Measurements from ENCODE around the gene SFXN2.
"Not testable (repeated sequence)": the region's sequence is repeated elsewhere in the genome, so short reads cannot be mapped to it uniquely, and the experiment has no call there.

SFXN2 gene

GRCh38 chr10:102753718-102754117, 39.3 kb downstream of the SFXN2 start:
- DNase-seq (ENCODE audit: low read depth), result no peak

DNA sequence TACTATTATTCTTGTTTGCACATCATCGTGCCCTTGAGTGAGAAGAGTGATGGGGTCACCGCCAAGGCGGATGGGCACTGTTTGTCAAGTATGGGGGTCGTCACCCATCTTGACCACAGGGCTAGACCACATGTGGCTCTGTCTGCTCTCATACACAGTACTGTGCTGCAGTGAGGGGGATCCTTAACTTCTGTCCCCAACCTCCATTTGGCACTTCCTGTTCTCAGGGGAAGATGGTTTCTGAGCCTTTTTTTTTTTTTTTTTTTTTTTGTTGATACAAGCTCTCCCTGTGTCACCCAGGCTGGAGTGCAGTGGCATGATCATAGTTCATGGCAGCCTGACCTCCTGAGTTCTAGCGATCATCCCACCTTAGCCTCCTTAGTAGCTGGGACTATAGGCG, 42.9 kb downstream of the SFXN2 start:
- DNase-seq (ENCODE audit: low read depth), result no peak

- DNase-seq (ENCODE audit: low read depth), result no peak
Observed at GRCh38 chr10:102758240-102758932, 44.0 kb downstream of the SFXN2 start.

- DNase-seq (ENCODE audit: low read depth), result not testable (repeated sequence)
Observed at GRCh38 chr10:102758933-102759262, 44.5 kb downstream of the SFXN2 start.

GRCh38 chr10:102759497-102760210, 45.2 kb downstream of the SFXN2 start:
- DNase-seq (ENCODE audit: low read depth), result no peak

DNA sequence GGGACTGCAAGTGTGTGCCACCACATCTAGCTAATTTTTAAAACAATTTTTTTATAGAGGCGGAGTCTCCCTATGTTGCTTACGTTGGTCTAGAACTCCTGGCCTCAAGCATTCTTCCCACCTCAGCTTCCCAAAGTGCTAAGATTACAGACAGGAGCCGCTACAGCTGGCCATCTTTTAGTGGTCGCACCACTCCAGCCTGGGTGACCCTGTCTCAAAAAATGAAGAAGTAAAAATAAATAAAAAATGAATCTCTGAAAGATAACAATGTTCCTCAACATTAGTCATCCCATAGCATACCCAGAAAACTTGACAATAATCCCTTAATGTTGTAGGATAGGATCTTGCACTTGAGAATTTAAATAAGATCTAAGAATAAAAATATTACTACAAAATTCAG, 47.5 kb downstream of the SFXN2 start:
- DNase-seq (ENCODE audit: low read depth), result no peak

- no peak for DNase-seq (ENCODE audit: low read depth)
Observed at GRCh38 chr10:102762401-102763015, 48.1 kb downstream of the SFXN2 start.

GRCh38 chr10:102763037-102763607, 48.7 kb downstream of the SFXN2 start:
- no peak for DNase-seq (ENCODE audit: low read depth)

- DNase-seq (ENCODE audit: low read depth), result no peak
Observed at GRCh38 chr10:102764470-102765161, 50.2 kb downstream of the SFXN2 start.

- no peak for DNase-seq (ENCODE audit: low read depth)
Observed at GRCh38 chr10:102765336-102765735, 50.9 kb downstream of the SFXN2 start.

DNA sequence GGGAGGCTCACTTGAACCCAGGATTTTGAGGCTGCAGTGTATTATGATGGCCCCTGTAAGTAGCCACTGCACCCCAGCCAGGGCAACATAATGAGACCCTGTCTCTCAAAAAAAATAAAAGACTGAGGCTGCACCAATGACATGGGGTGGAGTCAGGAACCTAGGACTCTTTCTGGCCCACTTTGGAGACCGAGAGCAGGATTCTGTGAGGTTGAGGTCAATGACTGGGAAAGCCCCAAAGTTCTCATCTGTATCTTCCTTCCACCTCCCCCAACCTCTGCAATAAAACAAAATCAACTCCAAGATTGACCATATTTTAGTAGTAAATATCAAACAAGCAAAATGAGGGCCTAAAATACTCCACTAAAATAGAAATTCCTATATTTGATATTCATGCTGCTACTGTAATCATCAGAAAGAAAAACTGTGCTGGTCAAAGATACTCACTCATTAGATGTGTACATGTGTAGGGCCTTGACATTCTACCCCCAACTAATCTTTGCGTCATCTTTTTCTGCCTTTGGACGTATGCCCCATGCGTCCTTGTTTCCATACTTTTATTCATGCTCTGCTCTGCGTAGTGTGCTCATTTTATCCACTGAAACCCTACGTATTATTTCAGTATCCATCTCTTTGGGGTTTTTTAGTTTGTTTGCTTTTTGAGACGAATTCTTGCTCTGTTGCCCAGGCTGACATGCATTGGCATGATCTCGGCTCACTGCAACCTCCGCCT, 53.2 kb downstream of the SFXN2 start:
- no peak for DNase-seq (ENCODE audit: low read depth)

GRCh38 chr10:102769375-102770107, 55.1 kb downstream of the SFXN2 start:
- no peak for DNase-seq (ENCODE audit: low read depth)

DNA sequence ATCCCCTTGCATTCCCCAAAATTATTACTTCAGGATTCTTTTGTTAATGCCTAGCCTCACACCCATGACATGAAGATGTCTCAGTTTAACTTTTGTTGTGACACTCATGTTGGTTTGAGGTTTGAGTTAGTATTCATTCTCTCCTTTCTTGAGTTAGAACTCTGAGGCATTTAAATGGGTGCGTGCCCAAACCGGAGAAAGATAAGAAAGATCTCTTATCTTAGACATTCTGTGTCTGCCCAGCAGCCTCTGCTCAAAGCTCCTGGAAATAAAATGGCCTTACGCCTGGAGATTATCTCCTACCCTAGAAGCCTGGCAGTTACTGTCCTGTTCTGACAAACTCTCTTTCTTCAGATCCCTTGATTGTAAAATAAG, 55.7 kb downstream of the SFXN2 start:
- no peak for DNase-seq (ENCODE audit: low read depth)

DNA sequence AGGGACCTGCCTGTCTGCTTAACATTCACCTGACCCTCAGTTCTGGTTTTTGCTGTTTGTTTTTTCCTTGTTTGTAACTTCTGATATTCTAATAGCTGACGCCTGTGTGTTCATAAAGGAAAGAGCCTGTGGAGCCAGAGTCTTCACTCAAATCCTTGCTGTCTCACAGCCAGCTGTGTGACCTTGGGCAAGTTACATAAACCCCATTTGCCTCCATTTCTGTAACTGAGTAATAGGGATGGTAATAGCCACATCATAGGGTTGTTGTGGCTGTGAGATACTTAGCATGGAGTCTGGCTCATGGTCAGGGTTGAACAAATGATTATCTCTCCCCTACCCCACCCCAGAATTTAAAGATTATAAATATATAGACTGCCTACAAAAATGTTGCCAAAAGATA, 56.4 kb downstream of the SFXN2 start:
- DNase-seq (ENCODE audit: low read depth), result no peak

- DNase-seq (ENCODE audit: low read depth), result no peak
Observed at GRCh38 chr10:102773320-102773719, 58.9 kb downstream of the SFXN2 start.

DNA sequence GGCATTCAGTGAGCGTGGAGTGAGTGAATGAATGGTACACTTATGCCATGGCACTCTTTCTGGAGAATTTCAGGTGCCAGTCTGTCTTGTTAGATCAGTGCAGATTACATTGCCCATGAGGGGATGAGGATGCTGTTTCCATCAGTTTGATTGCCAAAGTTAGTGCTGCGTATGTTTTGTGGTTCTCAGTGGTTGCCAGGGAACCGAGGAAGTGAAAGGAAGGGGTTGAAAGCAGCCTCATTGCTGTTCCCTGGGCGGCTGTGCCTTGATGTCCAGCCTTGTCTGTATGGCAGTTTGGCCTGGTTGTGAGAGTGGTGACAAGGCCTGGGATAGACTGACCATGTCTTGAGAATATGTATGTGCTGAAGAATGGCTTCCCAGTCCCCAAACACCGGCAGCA, 59.5 kb downstream of the SFXN2 start:
- no peak for DNase-seq (ENCODE audit: low read depth)

DNA sequence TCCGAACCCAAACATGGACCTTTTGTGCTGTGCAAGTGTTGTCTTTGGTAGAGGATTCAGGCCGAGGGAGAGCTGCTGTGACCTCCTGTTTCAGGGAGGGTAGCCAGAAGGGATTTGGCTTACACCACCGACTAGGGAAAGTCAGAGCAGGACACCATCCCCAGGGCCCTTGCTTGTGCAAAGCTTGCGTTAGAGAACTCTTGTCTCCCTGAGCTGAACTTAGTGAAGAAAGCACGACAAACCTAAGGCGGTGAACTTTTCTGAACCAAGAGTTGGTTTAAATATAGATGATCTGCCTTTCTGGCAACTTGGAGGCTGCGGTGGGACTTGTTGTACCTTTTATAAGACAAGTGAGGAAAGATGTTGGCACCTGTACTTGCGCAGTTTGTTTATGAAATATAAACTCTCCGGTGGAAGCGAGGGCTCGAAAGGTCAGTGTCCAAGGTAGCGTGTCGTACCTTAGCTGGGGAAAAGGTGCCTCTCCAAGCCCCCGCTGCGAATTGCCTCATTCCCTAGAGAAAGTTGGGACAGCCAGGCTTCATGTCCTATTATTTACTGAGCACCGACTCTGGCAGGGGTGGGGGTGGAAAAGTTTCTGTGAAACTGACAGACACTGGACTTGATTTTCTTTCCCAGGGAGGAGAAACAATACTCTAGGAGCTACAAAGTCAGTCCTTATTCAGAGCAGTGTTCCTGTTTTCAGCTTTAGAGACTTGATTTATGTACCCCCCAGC, 60.9 kb downstream of the SFXN2 start:
- no peak for DNase-seq (ENCODE audit: low read depth)

DNA sequence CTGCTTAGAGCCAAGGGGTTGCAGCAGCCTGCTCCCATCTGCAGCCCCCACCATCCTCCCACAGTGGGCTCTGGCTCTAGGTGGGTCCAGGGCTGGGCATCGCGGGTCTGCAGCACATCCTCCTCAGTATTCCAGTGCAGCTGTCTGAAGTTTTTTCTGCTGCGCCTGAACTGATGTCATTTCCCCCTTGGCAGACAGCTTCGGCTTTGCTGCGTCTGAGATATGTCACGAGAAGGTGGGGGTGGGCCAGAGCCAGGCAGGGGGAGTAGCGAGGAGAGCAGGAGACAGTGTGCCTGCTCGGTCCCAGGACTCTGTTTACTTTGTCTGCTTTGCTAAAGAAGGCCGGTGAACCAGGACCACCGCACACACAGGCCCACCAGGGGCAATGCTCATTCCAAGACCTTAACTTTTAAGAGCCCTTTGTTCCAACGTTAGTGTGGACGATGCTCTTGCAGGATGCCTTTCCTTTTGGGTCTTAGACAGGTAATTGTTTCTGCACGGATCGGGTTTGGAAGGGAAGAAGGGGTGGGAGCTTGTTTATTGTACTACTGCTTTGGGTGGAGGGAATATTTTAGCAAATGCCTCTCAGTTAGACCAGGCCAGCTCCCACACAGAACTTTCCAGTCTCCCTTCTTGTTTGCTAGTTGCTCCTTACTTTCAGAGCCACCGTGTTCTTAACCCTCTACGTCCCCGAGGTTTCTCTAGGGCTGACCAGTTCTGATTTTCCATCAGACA, 61.7 kb downstream of the SFXN2 start:
- no peak for DNase-seq (ENCODE audit: low read depth)

DNA sequence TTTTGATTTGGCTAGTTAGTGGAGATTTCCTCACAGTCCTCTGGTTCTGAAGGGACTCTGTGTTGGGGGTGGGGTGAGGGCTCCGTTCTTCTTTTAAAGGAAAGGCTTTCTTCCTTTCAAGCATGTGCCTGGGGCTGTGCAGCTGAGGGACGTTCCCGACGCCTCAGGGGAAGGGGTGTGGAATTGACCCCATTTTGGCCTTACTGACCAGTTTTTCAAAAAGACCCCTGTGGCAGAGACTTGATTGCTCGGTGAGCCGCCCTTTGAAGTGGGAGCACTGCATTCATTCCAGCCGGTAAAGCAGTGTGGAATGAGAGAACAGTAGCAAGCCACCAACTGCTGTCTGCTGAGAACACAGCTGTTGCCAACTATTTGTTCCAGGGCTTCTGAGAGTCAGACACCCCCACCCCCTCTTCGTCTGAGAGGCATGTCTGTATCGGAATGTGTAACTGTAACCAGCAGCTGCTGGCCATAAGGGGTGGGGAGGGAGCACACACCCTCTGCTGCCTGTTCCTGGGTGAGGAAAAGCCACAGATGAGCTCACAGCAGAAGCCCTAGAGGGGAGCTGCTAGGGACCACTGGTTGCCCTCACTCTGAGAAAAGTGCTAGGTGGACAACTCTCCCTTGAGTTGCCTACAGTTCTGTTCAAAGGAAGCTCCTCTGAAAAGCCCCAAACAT, 62.5 kb downstream of the SFXN2 start:
- peak; percentile 88 for DNase-seq (ENCODE audit: low read depth)
